GM21529 (cell line): ENCODE data around the gene ZNF747.
"Not testable (repeated sequence)": the region's sequence is repeated elsewhere in the genome, so short reads cannot be mapped to it uniquely, and the experiment has no call there.

Source experiments
- ATAC-seq: cut with Tn5 transposase; IDR thresholded peaks from one replicate; pipeline ENCODE4 v1.9.1; 2021; ENCODE audit not compliant: unreplicated experiment

The ZNF747 gene

GRCh38 chr16:30535106-30535776 is 583 bp upstream of the ZNF747 start:
- ATAC-seq, result peak; percentile 4

DNA sequence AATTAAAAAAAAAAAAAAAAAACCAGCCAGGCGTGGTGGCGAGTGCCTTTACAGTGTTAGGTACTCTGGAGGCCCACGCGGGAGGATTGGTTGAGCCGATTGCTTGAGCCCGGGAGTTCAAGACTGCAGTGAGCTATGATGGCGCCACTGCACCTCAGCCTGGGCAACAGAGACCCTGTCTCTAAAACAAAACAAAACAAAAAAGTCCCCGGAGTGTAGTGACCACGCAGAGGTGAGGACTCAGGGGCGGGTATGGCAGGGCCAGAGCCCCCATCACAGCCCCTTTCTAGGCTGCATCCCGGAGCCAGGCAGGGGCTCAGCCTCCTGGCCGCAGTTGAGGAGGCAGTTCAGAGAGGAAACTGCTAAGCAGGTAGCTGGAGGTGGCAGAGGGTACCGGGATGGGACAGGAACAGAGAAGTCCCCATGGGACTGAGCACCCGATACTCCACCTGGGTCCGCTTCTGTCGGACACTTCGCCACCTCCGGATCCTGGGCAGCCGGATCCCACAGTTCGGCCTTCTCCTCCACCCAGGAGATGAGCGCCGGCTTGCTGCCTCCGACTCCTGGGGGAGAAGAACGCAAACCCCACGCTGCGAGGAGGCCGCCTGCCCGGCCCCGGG is 800 bp downstream of the ZNF747 start:
- peak; percentile 22 for ATAC-seq

- no peak for ATAC-seq
Observed at GRCh38 chr16:30533146-30533522, 1.5 kb downstream of the ZNF747 start.

- no peak for ATAC-seq
Observed at GRCh38 chr16:30532285-30533145, 2.1 kb downstream of the ZNF747 start.

GRCh38 chr16:30530163-30531037 is 4.3 kb downstream of the ZNF747 start:
- no peak for ATAC-seq

- no peak for ATAC-seq
Observed at GRCh38 chr16:30528799-30529457, 5.7 kb downstream of the ZNF747 start.

GRCh38 chr16:30527635-30528178 is 7.0 kb downstream of the ZNF747 start:
- ATAC-seq, result no peak

DNA sequence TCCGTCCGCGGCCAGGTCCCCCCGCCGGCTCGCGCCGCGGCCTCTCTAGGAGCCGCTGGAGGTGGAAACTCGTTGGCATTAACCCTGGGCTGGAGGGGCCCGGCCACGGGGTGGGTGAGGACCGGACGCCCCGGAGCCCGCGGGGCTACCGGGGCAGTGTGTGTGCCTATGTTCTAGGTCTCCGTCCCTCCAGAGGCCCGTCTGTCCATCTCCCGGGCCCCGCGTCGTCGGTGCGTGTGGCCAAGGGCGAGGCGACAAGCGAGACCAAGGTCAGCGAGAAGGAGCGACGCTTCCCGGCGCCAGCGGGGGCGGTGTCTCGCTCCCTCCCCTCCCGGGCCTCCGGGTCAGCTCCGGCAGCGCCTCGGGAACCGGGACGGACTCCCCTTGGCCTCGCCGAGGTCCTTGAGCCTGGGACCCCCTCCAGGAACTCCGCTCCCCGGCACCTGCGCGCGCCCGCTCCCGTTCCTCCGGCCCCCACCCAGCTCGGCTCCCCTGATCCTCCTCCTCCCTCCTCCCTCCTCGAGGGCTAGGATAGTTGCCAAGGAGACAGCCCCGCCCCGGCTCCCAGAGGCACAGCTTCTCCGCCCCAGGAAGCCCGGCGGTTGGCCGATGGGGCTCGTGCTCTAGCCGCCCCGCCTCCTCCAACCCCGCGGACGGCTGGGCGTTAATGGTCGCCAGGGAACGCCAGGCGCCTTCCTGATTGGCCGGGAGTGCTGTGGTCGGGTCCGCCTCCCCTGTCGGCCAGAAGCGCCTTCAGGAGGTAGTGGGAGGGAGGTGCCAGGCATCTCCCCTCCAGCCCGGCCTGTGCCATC is 7.6 kb downstream of the ZNF747 start:
- peak; percentile 79 for ATAC-seq

- ATAC-seq, result peak; percentile 23
Observed at GRCh38 chr16:30526137-30526822, 8.4 kb downstream of the ZNF747 start, which contains the start of gene ZNF768. Gene ZNF768, minus strand, starts transcription at chr16:30526566. Its CDS starts 153 bp downstream, at chr16:30526413.

DNA sequence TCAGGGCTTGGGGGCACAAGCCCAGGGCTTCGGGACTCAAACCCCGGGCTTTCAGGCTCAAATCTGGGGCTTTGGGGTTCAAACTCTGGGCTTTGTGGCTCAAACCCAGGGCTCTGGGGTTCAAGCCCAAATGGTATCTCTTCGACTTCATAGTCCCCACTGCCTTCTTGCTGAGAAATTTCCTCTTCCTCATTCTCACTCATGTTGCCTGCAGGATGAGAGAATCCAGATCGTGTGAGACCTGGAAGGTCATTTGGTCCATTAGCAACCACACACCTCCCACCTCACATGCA is 8.9 kb downstream of the ZNF747 start:
- no peak for ATAC-seq

DNA sequence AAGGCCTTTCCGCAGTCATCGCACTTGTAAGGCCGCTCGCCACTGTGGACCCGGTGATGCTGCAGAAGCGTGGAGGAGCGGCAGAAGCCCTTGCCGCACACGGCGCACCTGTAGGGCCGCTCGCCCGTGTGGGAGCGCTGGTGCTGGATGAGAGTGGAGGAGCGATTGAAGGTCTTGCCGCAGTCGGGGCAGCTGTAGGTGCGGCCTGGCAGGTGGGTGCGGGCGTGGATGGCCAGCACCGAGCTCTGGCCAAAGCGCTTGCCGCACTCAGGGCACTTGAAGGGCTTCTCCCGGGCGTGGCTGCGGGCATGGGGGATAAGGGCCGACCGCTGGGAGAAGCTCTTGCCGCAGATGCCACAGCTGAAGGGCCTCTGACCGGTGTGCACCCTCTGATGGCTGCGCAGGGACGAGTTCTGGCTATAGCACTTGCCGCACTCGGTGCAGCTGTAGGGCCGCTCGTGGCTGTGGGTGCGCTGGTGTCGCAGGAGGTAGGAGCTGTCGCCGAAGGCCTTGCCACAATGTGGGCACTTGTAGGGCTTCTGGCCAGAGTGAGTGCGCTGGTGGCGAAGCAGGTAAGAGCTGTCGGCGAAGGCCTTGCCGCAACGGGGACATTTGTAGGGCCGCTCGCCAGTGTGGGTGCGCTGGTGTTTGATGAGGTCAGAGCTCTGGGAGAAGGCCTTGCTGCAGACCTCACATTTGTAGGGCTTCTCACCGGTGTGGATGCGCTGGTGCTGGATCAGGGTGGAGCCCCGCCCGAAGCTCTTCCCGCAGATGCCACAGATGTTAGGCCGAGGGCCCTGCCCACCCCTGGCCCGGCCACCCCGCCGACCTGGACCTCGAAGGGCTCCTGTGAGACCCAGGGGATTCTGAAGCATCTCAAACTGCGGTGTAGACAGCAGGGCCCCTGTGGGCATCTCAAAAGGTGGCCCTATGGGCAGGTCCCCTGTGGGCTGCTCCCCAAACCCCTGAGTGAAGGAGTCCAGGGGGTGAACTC is 9.8 kb downstream of the ZNF747 start:
- no peak for ATAC-seq

DNA sequence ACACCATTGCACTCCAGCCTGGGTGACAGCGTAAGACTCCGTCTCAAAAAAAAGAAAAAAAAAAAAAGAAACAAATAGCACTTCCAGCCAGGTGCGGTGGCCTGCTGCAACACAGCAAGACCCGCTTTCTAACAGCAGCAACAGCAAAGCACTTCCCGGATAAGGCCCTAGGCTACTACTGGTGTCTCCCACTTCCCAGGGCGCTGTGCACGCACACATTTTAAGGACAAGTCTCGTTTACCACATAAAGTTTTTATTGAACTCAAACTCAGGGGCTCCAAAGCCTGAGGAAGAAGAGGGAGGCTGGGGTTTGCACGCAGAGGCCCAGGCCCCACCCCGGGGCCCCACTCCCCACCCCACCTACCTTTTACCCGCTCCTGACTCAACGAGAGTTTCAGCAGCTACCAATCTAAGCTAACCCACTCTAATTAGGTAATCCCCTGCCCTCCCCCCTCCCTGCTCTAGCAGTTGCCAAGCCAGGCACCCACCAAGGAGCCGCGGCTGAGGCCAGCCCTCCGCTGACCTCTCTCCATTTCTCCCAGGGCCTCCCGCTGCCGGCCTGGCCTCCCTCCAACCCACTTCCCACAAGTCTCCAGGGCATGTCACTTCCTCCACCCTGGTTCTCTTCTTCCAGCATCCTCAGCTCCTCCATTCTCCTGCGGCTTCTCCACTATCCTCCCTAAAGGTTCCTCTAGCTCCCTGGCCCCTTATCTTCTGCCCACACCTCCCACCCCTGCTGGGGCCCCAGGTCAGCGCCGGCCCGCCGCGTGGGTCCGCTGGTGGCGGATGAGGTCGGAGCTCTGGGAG is 10.7 kb downstream of the ZNF747 start:
- no peak for ATAC-seq

DNA sequence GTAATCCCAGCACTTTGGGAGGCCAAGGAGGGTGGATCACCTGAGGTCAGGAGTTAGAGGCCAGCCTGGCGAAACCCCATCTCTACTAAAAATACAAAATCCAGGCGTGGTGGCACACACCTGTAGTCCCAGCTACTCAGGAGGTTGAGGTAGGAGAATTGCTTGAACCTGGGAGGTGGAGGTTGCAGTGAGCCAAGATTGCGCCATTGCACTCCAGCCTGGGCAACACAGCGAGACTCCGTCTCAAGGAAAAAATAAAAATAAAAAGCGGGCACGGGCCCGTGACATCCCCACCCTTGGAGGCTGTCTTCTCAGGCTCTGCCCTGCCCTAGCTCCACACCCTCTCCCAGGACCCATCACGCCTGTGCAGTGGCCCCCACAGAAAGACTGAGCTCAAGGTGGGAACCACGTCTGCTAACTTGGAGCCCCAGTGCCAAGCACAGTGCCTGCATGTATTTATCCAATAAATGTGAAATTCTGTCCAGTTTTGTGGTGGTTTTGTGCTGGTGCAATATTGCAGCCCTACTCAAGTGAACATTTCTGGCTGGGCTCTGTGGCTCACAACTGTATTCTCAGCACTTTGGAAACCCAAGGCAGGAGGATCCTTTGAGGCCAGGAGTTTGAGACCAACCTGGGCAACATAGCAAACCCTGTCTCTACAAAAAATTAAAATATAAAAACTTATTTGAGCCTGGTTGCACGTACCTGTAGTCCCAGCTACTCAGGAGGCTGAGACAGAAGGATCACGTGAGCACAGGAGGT is 11.8 kb downstream of the ZNF747 start:
- ATAC-seq, result not testable (repeated sequence)

DNA sequence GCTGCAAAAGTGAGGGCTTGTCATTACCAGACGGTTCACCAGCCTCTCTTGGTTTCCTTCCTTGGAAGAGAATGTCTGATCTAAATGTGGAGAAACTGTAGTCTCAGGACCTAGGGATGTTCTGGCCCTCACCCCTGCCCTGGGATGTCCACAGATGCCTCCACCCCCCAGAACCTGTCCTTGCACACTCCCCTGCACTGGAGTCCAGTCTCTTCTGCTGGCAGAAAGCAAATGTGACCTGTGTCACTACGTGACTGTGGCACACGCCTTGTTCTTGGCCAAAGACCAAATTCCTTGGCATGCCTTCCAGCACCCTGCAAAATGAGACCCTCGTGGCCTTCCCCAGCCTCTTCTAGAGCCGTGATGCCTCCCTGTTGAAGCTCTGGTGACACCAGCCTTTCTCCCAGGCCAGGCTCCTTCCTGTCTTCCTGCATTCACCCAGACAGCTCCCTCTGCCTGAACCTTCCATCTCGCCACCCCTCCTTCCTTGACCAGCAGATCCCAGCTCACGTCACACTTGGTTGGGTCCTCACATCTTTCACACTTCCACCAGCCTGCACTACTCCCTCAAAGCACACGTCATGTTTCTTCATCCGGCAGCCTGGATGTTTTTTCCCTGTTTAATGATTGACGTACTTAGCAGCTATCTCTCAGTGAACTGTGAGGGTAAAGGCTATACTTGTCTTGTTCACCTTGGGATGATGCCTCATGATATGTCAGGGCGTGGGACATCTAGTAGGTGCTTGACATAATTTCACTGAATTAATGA is 12.6 kb downstream of the ZNF747 start:
- ATAC-seq, result no peak

- no peak for ATAC-seq
Observed at GRCh38 chr16:30521476-30521872, 13.2 kb downstream of the ZNF747 start.
